Embryonic facial prominence (tissue), 1 donor: Measurements from ENCODE around the gene GPN3.
"Not testable (repeated sequence)": the region's sequence is repeated elsewhere in the genome, so short reads cannot be mapped to it uniquely, and the experiment has no call there.

Source experiments
- DNase-seq: peaks from one replicate; pipeline ENCODE4 v3.0.0-alpha.2; 2016; ENCODE audit errors: extremely low spot score

Gene GPN3

DNA sequence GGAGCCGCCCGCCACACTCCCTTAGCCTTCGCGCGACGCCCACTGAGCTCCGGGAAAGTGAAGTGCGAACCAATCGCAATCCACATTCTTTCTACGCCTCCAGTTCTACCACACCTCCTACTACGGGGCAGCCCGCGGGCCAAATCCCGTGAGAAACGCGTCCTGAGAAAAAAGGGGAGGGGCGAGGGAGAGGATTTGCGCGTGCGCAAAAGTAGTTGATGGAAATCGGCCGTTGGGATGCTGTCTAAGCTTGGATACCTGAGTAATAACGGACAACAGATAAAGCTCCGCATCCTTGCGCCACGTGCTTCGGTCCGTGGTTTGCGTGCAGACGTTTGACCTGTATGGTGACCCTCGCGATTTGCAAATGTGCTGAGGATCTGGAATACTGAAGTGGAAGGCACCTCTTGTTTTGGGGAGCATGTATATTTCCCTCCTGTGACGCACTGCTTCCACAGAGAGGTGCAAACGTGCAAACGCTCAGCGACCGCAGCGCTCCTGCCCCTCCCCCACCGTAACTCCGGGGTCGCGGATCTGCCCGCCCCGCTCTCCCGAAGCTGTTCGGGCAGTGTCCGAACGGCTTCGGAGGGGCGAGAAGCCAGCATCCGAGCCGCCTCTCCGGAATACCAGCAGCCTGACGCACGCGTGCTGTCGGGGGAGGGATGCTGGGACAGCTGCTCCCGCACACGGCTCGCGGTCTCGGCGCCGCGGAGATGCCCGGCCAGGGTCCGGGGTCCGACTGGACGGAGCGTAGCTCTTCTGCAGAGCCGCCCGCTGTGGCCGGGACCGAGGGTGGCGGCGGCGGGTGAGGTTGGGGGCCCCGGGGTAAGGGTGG, at the start of gene GPN3, which contains the start of gene FAM216A:
GPN3 (minus strand) TSS at position 44 of the 835 bp plus-strand sequence. CDS start 54 bp downstream, outside the sequence.
FAM216A (plus strand) TSS at position 632 of the 835 bp plus-strand sequence; CDS start at position 663, 31 bp downstream.
- peak; percentile 98 for DNase-seq

DNA sequence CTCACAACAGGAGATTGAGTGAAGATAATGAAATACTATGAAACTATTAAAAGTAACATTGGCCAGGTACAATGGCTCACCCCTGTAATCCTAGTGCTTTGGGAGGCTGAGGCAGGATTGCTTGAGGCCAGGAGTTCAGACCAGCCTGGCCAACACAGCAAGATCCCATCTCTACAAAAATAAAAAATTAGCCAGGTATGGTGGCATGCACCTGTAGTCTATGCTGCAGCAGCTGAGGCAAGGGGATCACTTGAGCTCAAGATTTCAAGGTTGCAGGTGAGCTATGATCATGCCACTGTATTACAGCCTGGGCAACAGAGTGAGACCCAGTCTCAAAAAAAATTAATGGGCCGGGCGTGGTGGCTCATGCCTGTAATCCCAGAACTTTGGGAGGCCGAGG, 48.9 kb upstream of the GPN3 start:
- no peak for DNase-seq

- DNase-seq, result no peak
Observed at GRCh38 chr12:110514363-110514762, 46.3 kb upstream of the GPN3 start.

GRCh38 chr12:110513842-110514241, 45.8 kb upstream of the GPN3 start:
- DNase-seq, result no peak

GRCh38 chr12:110508071-110508586, 40.1 kb upstream of the GPN3 start:
- DNase-seq, result no peak

DNA sequence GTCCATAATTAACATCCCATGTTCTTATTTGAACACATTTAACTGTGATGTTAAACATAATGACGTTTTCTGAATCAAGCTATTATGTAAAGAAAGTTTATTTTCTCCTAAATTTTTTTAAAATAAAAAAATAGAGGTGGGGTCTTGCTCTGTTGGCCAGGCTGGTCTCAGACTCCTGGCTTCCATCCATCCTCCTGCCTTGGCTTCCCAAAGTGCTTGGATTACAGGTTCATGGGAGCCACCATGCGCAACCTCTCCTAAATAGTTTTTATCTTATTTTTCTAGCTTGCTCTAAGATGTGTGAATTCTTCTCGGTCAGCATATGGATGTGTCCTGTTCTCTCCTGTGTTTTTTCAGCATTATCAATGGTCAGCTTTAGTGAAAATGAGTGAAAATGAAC, 37.3 kb upstream of the GPN3 start:
- DNase-seq, result no peak

DNA sequence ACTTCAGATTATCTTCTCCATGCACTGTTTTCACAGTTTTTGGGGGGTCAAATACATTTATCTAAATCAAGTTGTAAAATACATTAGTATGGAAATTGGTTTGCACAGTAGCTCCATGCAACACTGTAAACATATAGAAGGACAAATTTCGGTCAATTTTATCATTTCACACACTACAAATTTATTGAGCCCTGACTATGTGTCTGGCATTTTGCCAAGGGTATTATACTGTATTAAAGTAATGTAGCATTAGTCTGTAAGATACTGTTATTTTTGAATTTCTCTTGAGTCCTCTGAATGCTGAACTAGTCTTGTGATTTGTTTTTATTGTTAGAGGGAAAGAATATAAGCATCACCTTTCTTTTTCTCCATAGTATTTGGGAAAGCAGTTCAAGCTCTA, 35.4 kb upstream of the GPN3 start:
- no peak for DNase-seq

DNA sequence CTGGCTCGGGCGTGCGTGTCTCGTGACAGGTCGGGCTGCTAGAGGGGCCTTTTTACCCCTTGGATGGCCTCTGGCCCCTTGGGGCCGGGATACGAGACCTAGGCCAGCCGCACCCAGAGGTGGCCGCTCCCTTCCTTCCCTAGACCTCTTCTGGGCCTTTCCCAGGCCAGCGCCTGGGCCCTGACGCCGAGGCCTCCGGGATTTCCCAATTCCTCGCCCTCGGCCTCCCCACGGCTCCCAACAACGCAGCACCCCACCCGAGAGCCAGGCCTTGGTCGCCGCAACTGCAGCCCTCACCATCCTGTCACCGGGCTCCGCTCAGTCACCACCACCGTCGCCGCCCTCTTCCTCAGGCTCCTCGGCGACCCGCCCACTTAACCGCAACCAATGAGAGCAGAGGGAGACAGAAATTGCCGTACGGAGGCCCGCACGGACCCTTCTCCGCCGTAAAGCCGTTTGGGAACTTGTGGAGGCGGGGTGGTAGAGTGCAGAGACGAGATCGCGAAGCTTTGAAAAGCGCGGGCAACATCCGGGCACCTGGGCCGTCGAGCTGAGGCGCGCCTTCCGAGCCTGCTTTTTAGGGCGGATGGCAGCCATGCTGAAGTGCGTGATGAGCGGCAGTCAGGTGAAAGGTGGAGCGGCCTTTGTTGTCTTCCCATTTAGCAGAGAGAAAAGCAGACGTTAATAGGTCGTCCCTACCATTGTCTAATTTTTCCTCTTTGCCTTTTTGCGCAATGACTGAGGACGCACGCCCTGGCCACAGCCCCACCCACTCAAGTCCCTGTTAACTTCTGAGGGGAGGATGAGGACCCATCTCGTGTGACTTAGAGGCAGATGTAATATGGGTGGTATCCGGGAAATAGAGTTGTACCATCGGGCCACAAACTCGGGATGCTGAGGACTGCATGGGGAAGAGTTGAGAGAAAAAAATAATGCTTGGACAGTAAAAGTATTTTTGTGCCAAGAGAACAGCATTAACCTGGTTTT, 34.0 kb upstream of the GPN3 start, which contains the start of the genes RAD9B and VPS29:
RAD9B (plus strand) TSS at position 580 of the 987 bp plus-strand sequence; CDS start at position 587, 7 bp downstream.
VPS29 (minus strand) TSS at position 360 of the 987 bp plus-strand sequence; CDS start at position 300, 60 bp downstream.
- peak; percentile 97 for DNase-seq

GRCh38 chr12:110501399-110501751, 33.3 kb upstream of the GPN3 start:
- DNase-seq, result no peak

DNA sequence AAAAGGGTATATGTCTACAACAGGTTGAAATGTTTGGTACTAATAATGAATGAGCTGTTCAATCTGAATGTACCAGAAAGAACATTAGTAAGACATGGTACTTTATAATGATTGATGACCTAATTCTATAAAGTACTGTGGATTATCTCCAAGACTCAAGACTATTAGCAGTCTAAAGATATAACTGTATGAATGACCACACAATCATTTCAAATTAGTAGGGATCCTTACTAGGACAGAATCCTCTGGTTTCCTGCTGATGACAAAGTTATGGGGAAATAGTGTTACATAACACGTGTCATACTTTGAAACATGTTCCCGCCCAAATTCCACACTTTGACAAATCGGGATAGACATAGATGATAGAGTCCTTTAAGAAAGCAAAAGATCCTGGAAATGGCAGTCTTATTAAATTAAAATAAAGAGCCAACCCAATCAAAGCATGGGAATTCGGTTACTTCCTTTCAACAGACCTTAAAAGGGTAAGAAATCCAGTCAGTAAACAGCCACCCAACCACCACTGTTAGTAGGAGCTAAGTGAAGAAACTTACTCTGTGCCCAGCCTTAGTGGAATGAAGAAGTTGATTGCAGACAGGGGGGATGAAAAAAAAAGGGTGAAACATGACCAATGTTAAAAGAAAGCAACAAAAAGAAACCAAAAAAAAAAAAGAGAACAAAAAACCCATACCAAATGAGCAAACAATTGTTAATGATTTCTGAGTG, 31.1 kb upstream of the GPN3 start:
- DNase-seq, result no peak

GRCh38 chr12:110475426-110475825, 7.4 kb upstream of the GPN3 start:
- no peak for DNase-seq

- DNase-seq, result no peak
Observed at GRCh38 chr12:110467847-110468213, 227 bp downstream of the GPN3 start.

GRCh38 chr12:110466791-110467190, 1.3 kb downstream of the GPN3 start:
- no peak for DNase-seq

DNA sequence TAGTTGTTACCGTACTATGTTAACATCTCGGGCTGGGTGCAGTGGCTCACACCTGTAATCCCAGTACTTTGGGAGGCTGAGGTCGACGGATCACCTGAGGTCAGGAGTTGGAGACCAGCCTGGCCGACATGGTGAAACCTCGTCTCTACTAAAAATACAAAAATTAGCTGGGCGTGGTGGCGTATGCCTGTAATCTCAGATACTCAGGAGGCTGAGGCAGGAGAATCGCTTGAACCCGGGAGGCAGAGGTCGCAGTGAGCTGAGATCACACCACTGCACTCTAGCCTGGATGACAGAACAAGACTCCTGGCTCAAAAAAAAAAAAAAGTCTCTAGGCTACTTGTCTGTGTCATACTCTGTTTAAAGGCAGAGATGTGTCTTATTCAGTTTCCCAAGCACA, 2.3 kb downstream of the GPN3 start:
- not testable (repeated sequence) for DNase-seq

- no peak for DNase-seq
Observed at GRCh38 chr12:110465024-110465423, 3.0 kb downstream of the GPN3 start.

DNA sequence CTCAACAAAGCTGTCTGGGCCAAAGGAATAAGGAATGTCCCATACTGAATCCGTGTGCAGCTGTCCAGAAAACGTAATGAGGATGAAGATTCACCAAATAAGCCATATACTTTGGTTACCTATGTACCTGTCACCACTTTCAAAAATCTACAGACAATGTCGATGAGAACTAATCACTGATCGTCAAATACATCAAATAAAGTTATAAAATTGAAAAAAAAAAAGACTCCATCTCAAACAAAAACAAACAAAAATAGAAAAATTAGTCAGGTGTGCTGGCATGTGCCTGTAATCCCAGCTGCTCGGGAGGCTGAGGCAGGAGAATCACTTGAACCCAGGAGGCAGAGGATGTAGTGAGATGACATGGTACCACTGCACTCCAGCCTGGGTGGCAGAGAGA, 6.9 kb downstream of the GPN3 start:
- DNase-seq, result not testable (repeated sequence)

DNA sequence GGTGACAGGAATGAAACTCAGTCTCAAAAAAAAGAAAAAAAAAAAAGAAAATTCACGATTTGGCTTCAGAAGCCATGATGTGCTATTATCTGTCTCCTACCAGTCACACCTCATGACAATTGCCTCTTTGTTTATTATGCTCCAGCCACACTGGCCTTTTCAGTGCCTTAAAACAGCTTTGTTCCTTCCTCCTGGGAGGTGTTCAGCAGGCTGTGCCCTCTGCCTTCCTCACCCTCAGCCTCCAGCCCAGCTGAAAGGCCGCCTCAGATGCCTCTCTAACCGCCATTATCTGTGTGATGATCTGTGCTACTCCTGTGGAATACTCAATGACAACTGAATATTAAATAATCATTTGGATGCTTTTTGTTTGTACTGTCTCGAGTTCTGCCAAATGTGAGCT, 9.3 kb downstream of the GPN3 start:
- DNase-seq, result no peak

DNA sequence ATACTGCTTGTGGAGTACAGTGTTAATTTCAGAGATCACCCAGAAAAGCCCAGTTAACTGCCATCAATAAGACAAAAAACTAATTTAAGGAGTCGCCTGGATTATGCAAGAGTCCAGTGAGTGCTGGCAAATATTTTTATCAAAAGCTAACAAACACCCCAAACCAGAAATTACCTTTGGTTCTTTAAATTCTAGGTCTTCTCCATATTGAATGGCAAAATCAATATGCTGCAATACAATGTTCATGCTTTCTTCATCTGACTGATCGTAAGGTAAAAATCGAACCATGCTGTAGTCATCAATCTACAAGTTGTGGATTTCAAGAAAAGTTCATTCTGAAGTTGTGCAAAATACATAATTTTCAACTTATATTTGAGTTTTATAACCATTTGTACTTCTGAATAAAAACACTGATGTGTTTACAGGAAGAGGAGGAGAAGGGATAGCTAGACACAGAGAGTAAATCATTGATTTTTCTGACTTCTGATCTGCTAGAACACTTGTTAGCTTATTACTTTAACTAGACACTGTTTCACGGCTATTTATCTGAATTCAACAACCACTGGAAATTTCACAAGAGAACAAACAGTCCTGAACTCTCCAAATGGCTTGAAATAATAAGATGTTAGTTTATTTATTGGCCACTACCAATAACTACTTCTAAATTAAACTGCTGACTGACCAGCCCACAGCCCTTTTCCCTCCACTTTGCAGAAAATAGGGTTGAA, 14.3 kb downstream of the GPN3 start:
- no peak for DNase-seq

- no peak for DNase-seq
Observed at GRCh38 chr12:110451263-110451662, 16.8 kb downstream of the GPN3 start.

GRCh38 chr12:110449799-110450497, 18.1 kb downstream of the GPN3 start, which contains the start of gene ARPC3:
Gene ARPC3, minus strand, starts transcription at chr12:110450337. Its CDS starts 77 bp downstream, at chr12:110450260.
- peak; percentile 93 for DNase-seq
